Stimulated activated CD8-positive, alpha-beta memory T cell treated with anti-CD3 and anti-CD28 coated beads, Interleukin-7, amount 100 ng/mL, for 4 hours (primary cell): ENCODE results near the gene YDJC.
"Not testable (repeated sequence)": the region's sequence is repeated elsewhere in the genome, so short reads cannot be mapped to it uniquely, and the experiment has no call there.

ENCODE experiments used
- DNase-seq, 2 donors: peaks; one replicate each; pipeline ENCODE4 v3.0.0-alpha.2; 2020; ENCODE audit warnings: low read depth in 2 of 2

Gene YDJC

DNA sequence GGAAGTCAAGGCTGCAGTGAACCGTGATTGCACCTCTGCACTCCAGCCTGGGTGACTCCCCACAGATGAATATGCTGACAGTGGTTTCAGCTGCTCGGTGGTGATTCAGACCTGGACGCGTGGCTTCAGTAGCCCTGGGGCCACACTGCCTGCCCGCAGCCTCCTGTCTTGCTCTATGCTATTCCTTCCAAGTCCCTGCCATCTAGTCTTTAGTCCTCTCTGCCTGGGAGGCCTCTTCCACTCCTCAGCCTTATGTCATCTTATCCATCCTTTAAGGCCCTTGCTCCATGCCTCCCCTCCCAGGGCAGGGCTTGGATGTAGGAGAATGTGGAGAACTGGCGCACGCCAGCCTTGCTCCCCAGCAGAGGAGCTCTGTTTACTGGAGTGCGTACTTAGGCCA is 23.0 kb downstream of the YDJC start:
- no peak for DNase-seq

DNA sequence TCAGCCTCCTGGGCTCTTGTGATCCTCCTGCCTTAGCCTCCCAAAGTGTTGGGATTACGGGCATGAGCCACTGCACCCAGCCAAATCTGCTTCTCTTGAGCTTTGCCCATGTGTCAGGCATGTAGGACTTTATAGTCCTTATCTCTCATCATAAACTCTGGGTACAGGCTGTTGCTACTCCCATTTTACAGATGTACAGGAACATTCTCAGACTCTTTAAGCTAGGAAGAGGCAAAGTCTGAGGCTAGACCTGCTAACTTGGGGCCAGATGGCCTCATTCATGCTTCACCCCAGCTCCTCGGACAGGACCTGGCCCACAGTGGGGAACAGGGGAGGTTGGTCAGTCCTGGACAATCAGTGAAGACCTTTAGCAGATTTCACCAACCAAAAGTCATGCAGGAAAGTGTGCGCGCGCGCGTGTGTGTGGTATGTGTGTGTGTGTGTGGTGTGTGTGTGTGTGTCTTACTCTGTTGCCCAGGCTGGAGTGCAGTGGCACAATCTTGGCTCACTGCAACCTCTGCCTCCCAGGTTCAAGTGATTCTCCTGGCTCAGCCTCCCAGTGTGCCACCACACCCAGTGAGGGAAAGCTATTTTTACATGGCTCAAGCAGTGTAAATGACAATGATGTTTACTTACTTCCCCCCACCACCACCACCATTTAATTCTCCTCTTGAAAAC is 23.8 kb downstream of the YDJC start:
- no peak for DNase-seq

- no peak for DNase-seq
Measured at GRCh38 chr22:21603973-21604372, 25.8 kb downstream of the YDJC start.

DNA sequence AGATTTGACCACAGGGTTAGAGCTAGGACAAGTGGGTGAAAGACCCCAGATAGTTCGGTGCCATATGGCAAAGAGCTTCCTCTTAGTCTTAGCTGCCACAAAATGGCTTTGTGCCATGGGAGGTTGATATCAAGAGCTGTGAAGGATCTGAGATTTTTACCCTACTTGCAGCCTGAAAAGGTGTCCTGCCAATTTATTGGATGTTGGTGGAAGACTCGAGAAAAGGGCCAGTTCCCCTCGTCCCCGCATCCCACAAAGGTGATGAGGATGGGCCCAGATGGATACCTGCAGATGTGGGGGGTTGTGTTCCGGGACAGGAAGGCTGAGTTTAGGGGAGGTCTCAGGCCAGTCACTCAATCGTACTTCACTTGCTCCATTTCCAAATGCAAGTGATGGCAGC is 27.2 kb downstream of the YDJC start:
- no peak for DNase-seq

GRCh38 chr22:21599053-21599893 is 30.5 kb downstream of the YDJC start:
- no peak for DNase-seq

DNA sequence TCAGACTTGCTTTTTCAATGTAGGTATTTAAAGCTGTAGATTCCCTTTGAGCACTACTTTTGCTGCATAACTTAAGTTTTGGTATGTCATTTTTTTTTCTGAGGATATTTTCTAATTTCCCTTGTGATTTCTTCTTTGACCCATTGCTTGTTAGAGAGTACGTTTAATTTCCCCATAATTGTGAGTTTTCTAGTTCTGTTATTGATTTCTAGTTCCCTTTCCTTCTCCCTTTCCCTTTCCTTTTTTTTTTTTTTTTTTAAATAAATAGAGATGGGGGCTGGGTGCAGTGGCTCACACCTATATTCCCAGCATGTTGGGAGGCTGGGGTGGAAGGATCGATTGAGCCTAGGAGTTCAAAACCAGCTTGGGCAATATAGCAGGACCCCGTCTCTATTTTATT is 31.5 kb downstream of the YDJC start:
- no peak for DNase-seq

GRCh38 chr22:21596356-21597135 is 33.3 kb downstream of the YDJC start:
- DNase-seq, result not testable (repeated sequence)

DNA sequence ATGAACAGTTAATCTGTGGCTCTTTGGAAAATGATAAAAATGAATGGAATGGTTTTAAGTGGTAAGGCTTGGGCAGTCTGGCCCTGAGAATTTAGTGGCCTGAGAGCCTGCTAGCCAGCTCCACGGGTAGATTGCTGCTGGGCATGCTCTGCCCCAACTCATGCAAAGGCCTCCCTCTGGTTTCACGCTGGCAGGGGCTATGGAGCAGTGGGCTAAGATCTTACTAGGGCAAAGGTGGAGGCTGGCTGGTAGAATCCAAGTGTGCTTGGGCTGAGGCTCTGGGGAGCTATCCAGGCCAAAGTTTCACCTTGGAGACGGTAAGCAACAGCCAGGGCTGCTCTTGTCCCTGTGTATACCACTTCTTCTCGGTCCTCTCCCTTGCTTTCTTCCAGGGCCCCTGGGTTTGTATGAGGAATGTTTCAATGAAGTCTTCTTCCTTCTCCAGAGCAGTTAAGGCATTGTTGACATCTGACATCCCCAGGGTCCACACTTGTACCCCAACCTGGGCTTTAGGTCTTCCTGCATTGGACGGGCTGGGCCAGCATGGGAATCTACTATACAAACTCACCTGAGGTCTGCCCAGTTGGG is 34.9 kb downstream of the YDJC start:
- no peak for DNase-seq

DNA sequence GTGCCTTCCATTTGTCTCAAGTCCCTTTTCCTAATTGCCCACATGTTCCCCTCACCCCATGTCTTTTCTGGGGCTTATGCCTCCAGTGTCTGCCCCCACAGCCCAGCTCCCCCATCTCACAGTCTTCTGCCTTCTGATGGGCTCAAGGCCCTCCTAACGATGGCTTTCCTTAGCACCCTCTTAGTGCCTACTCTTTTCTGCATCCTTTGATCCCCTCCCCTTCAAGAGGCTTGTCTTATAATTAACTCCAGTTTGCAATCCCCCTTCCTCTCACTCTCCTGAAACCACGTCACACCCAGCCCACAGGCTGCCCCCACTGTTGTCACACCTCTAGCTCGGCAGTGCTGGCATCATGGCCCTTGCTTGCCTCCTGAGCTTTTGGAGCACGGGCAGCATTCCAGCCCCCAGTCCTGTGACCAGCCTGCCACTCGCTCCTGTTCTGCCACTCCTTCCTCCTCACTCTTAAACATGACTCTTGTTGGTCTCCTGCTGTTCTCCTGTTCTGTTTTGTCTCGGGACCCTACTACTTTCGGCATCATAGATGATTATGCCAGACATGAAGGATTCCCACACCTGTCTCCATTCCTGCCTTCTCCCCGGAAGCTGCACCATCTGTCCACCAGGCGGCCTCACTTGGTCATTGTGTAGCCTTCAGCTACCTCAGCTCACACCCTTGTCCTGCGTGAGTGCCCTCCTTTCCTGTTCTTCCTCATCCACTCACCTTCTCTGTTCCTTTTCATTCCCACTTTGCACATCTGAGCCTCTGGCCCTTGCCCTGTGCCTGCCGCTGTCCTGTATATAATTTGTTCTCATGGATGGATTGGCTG is 36.2 kb downstream of the YDJC start:
- DNase-seq, result no peak

- DNase-seq, result no peak
Measured at GRCh38 chr22:21592422-21592821, 37.4 kb downstream of the YDJC start.

DNA sequence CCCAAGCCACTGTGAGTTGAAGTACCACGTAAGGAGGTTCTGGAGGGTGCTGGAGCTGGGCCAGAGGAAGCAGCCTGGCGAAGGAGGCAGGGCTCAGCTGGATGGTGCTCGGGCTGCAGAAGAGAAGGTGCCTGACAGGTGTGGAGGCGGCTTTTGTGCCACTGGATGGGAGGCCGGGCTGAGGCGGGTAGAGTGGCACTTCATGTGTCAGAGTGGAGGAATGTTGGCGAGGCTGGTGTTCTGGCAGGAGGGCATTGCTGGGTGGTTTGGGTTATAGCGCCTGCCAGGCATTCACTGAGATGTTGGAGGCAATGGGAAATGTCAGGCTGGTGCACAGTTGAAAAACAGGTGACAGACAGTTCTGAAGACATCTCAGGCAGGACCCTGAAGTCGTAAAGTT is 38.1 kb downstream of the YDJC start:
- no peak for DNase-seq

DNA sequence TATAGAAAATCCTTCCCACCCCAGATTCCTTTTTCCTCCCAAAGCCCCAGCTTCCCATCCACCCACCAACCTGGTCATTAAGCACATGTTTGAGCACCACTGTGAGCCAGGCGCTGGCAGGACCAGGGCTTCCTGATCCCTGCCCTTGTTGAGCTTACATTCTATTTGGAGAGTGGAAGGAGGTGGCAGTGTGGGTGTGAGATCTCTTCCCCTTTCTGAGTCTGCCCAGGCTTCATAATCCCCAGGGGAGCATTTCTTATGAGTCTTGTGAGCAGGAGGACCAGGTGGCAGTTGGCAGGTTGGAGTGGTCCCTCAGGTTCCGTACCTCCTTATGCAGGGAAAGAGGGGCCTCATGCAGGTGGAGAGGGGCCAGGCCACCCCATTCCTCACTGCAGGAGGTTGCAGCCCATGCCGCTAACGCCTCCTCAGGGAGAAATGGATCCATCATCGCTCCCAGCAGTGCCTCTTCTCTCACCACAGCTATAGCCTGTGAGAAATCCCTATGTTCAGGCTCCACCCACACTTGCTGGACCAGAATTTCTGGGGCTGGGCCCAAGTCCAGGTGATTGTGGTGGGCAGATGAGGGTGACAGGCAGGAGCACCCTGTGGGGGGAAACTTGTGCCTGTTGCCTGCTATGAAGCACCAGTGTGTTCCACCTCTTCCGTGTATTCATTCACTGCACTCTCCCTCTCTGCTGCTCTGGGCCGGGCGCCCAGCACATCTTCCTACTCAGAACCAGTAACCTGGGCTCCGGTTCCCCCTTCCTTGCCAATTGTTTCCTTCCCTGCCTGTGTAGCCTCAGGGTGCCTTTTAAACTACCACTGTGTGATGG is 38.8 kb downstream of the YDJC start:
- DNase-seq, result no peak

DNA sequence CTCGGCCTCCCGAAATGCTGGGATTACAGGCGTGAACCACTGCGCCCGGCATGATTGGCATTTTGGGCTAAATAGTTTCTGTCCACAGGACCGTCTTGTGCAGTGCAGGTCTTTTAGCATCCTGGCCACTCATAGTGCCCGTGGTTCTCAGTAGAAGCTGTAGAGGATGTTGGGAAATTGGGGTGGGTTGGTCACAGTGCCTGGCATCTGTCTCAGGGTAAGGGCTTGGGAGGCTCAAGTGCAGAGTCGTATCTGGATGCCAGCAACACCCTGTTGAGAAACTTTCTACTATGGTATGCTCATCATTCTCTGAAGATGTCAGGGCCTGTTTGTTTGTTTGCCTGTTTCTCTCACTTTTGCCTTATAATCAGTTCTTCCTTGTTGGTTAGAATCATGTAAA is 40.4 kb downstream of the YDJC start:
- DNase-seq, result no peak

DNA sequence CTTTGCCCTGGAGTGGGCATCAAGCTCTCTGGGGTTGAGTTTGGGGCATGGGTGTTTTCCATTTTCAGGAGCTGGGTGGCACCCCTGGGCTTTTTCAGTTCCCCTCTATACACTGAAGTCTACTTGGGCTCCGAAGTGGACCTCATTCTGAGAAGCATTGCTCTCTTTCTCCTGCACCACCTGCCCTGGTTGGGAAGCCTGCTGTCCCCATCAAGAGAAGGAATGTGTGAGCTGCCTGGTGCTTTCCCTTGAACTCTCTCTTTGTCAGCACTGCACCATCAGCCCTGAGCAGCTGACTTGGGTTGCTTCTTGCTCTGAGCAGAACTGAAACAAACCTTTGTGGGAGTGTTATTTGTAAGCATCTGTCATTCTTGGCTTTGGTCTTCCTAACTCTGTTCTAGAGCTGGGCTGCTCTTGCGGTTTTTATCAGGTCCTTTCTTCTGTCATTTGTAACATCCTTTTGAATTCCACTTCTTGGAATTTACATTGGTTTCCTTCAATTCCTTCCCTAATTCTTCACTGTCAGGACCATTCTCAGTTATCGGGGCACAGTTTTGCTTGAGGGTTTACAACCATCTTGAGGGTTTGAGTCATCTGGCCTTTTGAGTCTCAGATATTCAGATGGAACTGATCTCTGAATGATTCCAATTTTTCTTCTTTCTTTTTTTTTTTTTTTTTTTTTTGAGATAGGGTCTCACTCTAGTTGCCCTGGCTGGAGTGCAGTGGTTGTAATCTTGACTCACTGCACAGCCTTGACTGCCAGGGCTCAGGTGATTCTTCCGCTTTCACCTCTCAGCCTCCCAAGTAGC is 41.8 kb downstream of the YDJC start:
- no peak for DNase-seq

- DNase-seq, result no peak
Measured at GRCh38 chr22:21585389-21585788, 44.4 kb downstream of the YDJC start.

DNA sequence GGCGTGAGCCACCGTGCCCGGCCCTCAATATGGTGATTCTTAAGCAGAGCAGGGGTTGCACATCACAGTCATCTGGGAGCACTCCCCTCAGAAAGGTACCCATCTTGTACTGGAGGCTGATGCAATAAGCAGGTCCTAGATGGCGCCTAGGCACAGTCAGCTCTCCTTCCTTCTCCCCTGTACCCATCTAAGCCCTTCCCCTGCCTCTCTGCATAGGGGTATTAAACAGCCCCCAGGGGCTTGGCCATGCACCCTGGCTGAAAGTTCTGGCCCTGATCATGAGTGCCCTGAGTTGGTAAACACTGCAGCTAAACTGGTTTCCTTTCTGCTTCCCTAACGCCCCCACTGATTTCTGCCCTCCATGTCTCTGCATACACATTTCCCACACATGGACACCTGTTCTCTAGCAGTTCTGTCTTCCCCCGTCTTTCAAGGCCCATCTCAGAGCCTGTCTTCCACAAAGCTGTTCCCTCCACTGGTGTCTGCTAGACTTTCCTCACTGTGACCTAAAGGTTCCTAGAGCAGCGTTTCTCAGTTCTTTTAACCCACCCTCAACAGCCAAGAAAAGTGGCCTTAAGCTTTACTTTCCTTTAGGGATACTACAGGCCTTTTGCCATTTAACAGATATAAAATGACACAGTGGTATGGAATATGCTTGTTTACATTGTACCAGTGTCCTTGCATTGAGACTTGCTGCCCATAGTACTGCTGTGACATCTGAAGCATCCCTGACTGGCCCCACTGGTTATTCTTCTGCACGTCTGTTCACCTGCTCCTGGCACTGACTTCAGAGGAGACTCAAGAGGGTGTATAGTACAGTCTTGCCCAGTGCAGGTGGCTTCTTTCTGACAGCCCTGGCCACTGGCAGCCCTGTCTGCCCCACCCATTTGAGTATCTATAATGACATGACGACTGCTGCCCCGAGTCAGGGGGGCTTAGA is 46.8 kb downstream of the YDJC start:
- DNase-seq, result no peak

DNA sequence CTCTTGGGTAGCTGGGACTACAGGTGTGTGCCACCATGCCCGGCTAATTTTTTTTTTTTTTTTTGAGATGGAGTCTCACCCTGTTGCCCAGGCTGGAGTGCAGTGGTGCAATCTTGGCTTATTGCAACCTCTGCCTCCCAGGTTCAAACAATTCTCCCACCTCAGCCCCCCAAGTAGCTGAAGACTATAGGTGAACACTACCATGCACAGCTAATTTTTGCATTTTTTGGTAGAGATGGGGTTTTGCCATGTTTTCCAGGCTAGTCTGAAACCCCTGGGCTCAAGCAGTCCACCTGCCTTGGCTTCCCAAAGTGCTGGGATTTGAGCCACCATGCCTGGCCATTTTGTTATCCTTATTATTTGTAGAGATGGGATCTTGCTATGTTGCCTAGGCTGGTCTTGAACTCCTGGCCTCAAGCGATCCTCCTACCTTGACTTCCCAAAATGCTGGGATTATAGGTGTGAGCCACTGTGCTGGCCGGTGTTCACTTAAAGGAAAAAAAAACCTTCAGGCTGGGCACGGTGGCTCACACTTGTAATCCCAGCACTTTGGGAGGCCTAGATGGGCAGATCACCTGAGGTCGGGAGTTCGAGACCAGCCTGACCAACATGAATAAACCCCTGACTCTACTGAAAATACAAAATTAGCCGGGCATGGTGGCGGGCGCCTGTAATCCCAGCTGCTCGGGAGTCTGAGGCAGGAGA is 48.7 kb downstream of the YDJC start:
- not testable (repeated sequence) for DNase-seq

- not testable (repeated sequence) for DNase-seq
Measured at GRCh38 chr22:21580623-21581007, 49.2 kb downstream of the YDJC start.
